ENCODE results near the gene DNAJC4.

- TF ChIP-seq, protein P1, sequence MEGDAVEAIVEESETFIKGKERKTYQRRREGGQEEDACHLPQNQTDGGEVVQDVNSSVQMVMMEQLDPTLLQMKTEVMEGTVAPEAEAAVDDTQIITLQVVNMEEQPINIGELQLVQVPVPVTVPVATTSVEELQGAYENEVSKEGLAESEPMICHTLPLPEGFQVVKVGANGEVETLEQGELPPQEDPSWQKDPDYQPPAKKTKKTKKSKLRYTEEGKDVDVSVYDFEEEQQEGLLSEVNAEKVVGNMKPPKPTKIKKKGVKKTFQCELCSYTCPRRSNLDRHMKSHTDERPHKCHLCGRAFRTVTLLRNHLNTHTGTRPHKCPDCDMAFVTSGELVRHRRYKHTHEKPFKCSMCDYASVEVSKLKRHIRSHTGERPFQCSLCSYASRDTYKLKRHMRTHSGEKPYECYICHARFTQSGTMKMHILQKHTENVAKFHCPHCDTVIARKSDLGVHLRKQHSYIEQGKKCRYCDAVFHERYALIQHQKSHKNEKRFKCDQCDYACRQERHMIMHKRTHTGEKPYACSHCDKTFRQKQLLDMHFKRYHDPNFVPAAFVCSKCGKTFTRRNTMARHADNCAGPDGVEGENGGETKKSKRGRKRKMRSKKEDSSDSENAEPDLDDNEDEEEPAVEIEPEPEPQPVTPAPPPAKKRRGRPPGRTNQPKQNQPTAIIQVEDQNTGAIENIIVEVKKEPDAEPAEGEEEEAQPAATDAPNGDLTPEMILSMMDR (IDR thresholded peaks at IDR 0.05) = no peak
- TF ChIP-seq POLR2A (IDR thresholded peaks at IDR 0.05) = no peak
Observed at GRCh38 chr11:64218628-64219353, 11.6 kb upstream of the DNAJC4 start.
